GM12878 (cell line): ENCODE data around the gene EVA1A. TPM values are rescaled to one million over a fixed set of nuclear protein-coding genes. Genes with fewer than 3 reads are reported as not detected.

Experiments used
- ATAC-seq: fragments of 200-7000 bp; cut with Tn5 transposase; 3 replicates; pipeline ENCODE4 v1.9.1; 2020; ENCODE audit warnings: mild to moderate bottlenecking, moderate library complexity
- BruUV-seq: library from RNA; stranded (reverse); fragments of 400-500 nt; replicated peaks from 2 replicates; lab custom pipeline; 2021; lab: Mats Ljungman, UMichigan
- CTCF ChIA-PET: fragments of 300-600 bp; sonication (Branson Sonifier 250); formaldehyde crosslinking; extraction: SDS; loops from one replicate; lab custom pipeline; 2021; ENCODE audit warnings: inconsistent platforms; lab: Yijun Ruan, JAX
- POLR2A ChIA-PET: fragments of 350-600 bp; formaldehyde crosslinking; extraction: SDS; loops from one replicate; lab custom pipeline; 2021; ENCODE audit warnings: inconsistent platforms; lab: Charles Lee
- RAD21 ChIA-PET: fragments of 300-600 bp; sonication (Branson Sonifier 250); formaldehyde crosslinking; loops from one replicate; lab custom pipeline; 2023; ENCODE audit warnings: antibody characterized with exemption; ENCODE audit not compliant: unreplicated experiment; lab: Charles Lee
- SMC1A ChIA-PET: fragments of 300-600 bp; sonication (Branson Sonifier 250); formaldehyde crosslinking; loops from one replicate; lab custom pipeline; 2023; ENCODE audit not compliant: unreplicated experiment, uncharacterized antibody; lab: Charles Lee
- DNase-seq: peaks from one replicate; pipeline ENCODE4 v3.0.0-alpha.2; 2011; ENCODE audit warnings: low read depth, low spot score
- FAIRE-seq: peaks from 3 replicates; lab custom pipeline; 2011; peaks lifted over from hg19 to GRCh38; lab: Jason Lieb, UNC
- H2AFZ ChIP-seq: 2 replicates; pipeline ENCODE4 v1.6.0; 2011; ENCODE audit warnings: low read depth, low read length, control low read depth; ENCODE audit not compliant: control insufficient read depth
- H3K27ac ChIP-seq: 2 replicates; pipeline ENCODE4 v1.5.1; 2011; ENCODE audit warnings: control low read depth; ENCODE audit not compliant: control insufficient read depth, insufficient read depth
- H3K27me3 ChIP-seq, 2 experiments: replicated peaks in 1 of 2; 2 replicates each; pipeline versions ENCODE4 v1.6.0 to v1.6.1; 2011; ENCODE audit warnings: low read length in 1 of 2; ENCODE audit not compliant: control insufficient read depth in 2 of 2, insufficient read depth in 2 of 2
- H3K36me3 ChIP-seq, 2 experiments: 2 replicates each; pipeline ENCODE4 v1.5.1; 2011; ENCODE audit warnings: low read length in 1 of 2; ENCODE audit not compliant: control insufficient read depth in 2 of 2, insufficient read depth in 2 of 2
- H3K4me1 ChIP-seq: 2 replicates; pipeline ENCODE4 v1.6.1; 2011; ENCODE audit warnings: mild to moderate bottlenecking, low read length, moderate library complexity, mixed read lengths; ENCODE audit not compliant: control insufficient read depth, insufficient read depth
- H3K4me2 ChIP-seq: 2 replicates; pipeline ENCODE4 v1.6.0; 2011; ENCODE audit warnings: control low read depth; ENCODE audit not compliant: control insufficient read depth, insufficient read depth
- H3K4me3 ChIP-seq: fragments of 200-600 bp; sonication (generic); 2 replicates; pipeline ENCODE4 v1.5.1; 2016
- H3K79me2 ChIP-seq: 2 replicates; pipeline ENCODE4 v1.6.0; 2011; ENCODE audit warnings: low read length; ENCODE audit not compliant: control insufficient read depth, insufficient read depth
- H3K9ac ChIP-seq: 2 replicates; pipeline ENCODE4 v1.8.0; 2011; ENCODE audit warnings: low read length, control low read depth, mixed read lengths; ENCODE audit not compliant: control insufficient read depth, insufficient read depth
- H3K9me3 ChIP-seq: replicated peaks from 3 replicates; pipeline ENCODE4 v1.5.1; 2011; ENCODE audit warnings: mild to moderate bottlenecking, low read length; ENCODE audit not compliant: control insufficient read depth, insufficient read depth
- H4K20me1 ChIP-seq: 2 replicates; pipeline ENCODE4 v1.6.0; 2011; ENCODE audit not compliant: control insufficient read depth, insufficient read depth
- CBX3 ChIP-seq: fragments of 200-600 bp; sonication (generic); IDR thresholded peaks from 2 replicates; pipeline ENCODE4 v1.6.1; 2016; ENCODE audit warnings: low read depth, borderline replicate concordance
- EP300 ChIP-seq, 2 experiments: fragments of 150-350 bp in 1 of 2; IDR thresholded peaks; 2 replicates each; pipeline ENCODE4 v1.6.1; 2011 to 2012; ENCODE audit warnings: low read depth in 2 of 2, low read length in 2 of 2, borderline replicate concordance in 1 of 2, improper control_type of control experiment in 1 of 2, inconsistent platforms in 1 of 2; ENCODE audit not compliant: control insufficient read depth in 1 of 2
- FOXM1 ChIP-seq: IDR thresholded peaks from 2 replicates; pipeline ENCODE4 v1.6.1; 2012; ENCODE audit warnings: low read depth, mild to moderate bottlenecking, inconsistent platforms, low read length, moderate library complexity
- HCFC1 ChIP-seq: fragments of 150-350 bp; IDR thresholded peaks from 2 replicates; pipeline ENCODE4 v1.6.1; 2014; ENCODE audit warnings: low read length
- IKZF1 ChIP-seq: fragments of 450-650 bp; conservative IDR thresholded peaks from 2 replicates; pipeline ENCODE4 v1.6.1; 2017; ENCODE audit warnings: antibody characterized with exemption, mild to moderate bottlenecking
- KLF5 ChIP-seq: fragments of 450-650 bp; IDR thresholded peaks from 2 replicates; pipeline ENCODE4 v1.6.1; 2014; ENCODE audit warnings: mild to moderate bottlenecking; ENCODE audit not compliant: partially characterized antibody
- NBN ChIP-seq: fragments of 450-650 bp; IDR thresholded peaks from 2 replicates; pipeline ENCODE4 v1.6.1; 2016
- RAD21 ChIP-seq: IDR thresholded peaks from 2 replicates; pipeline ENCODE4 v1.6.1; 2011; ENCODE audit warnings: mild to moderate bottlenecking, low read depth, low read length, moderate library complexity; ENCODE audit not compliant: insufficient read depth
- RCOR1 ChIP-seq: conservative IDR thresholded peaks from 2 replicates; pipeline ENCODE4 v1.6.1; 2012; ENCODE audit warnings: low read depth, low read length, improper control_type of control experiment
- SPI1 ChIP-seq: IDR thresholded peaks from 2 replicates; pipeline ENCODE4 v1.6.1; 2011; ENCODE audit warnings: low read depth, mild to moderate bottlenecking, low read length, moderate library complexity, borderline replicate concordance; ENCODE audit not compliant: insufficient read depth
- STAT1 ChIP-seq: fragments of 450-650 bp; conservative IDR thresholded peaks from 2 replicates; pipeline ENCODE4 v1.6.1; 2014; ENCODE audit warnings: antibody characterized with exemption, mild to moderate bottlenecking
- STAT3 ChIP-seq: IDR thresholded peaks from 2 replicates; pipeline ENCODE4 v1.6.1; 2011; ENCODE audit warnings: low read depth, low read length, improper control_type of control experiment
- ZSCAN29 ChIP-seq: fragments of 450-650 bp; IDR thresholded peaks from 2 replicates; pipeline ENCODE4 v1.6.1; 2017; ENCODE audit warnings: mild to moderate bottlenecking, moderate library complexity
- WGBS: methylation state at CpG from one replicate; pipeline ENCODE4 v1.1.6; 2016; ENCODE audit warnings: low lambda C conversion rate; ENCODE audit not compliant: insufficient replicate concordance, insufficient coverage; ENCODE audit errors: missing lambda C conversion rate; 5-methylcytosine and 5-hydroxymethylcytosine counted together
- in situ Hi-C: fragments of 300-500 bp; cut with MboI; formaldehyde crosslinking; loops from 9 replicates; pipeline ENCODE4 v1.14.3; 2018; ENCODE audit warnings: mixed read lengths
- intact Hi-C: fragments of 100-400 bp; cut with micrococcal nuclease; formaldehyde crosslinking; loops from one replicate; pipeline ENCODE4 v1.14.2; 2022; ENCODE audit not compliant: unreplicated experiment
- polyA plus RNA-seq, 11 experiments: library from polyadenylated mRNA; depleted of rRNA in 4 of 11; unstranded in 6 of 11; stranded (reverse) in 5 of 11; fragments of >200 nt; fragmentation: Nextera tagmentation in 4 of 11; fragmentation: Illumina TruSeq in 1 of 11; extraction: Ambion mirVana in 4 of 11; extraction: Trizol in 1 of 11; gene quantifications; 1 replicate in 1 of 11; 2 replicates in 10 of 11; pipeline versions ENCODE4 v1.2.1 to v1.2.3, GENCODE V29; 2011 to 2016; ENCODE audit warnings: inconsistent platforms in 2 of 11, missing spikeins in 2 of 11, low read depth in 1 of 11
- total RNA-seq, 4 experiments: library from RNA; depleted of rRNA in 3 of 4; stranded (reverse); fragments of >200 nt in 3 of 4; fragmentation: Illumina TruSeq in 1 of 4; extraction: Trizol in 1 of 4; gene quantifications; 2 replicates each; pipeline versions ENCODE4 v1.2.1 to v1.2.3, GENCODE V29; 2013 to 2021
- TF ChIP-seq, protein P1 (sequence below): IDR thresholded peaks from 2 replicates; pipeline ENCODE4 v1.6.1; 2011; ENCODE audit warnings: mild to moderate bottlenecking, low read depth, low read length, moderate library complexity; ENCODE audit not compliant: insufficient replicate concordance
- TF ChIP-seq, protein P2 (sequence below): fragments of 450-650 bp; formaldehyde crosslinking; IDR thresholded peaks from 2 replicates; pipeline ENCODE4 v1.4.0; 2022; ENCODE audit warnings: mild to moderate bottlenecking, moderate library complexity
- TF ChIP-seq, protein P3 (sequence below): IDR thresholded peaks from 2 replicates; pipeline ENCODE4 v1.6.1; 2011; ENCODE audit warnings: low read depth, mild to moderate bottlenecking, low read length, moderate library complexity, borderline replicate concordance; ENCODE audit errors: extremely low read depth

EVA1A gene
- total and polyA plus RNA-seq, 10 of the 15 experiments (the other 5 are each of a cell fraction or from before 2014, with no cell fraction given) = 0.13 to 1.0 (median 0.34) TPM; not detected in 5

DNA sequence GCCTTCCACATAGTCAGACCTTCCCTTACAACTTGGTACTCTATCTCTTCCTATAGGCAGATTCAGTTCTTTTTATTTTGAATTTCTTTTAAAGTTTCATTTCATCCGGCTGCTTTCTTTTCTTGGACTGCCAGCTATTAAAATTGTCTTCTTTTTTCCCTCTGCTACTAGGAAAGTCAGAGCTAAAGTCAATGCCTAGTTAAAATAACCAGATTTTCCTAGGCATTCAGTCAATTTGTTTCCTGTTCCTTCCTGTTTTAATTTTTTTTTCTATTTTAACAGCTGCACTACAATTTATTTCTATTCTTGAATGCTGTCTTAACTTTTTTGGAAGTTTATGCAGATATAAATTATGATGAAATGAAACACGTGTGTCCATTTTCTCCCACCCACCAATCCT, 84.8 kb downstream of the EVA1A start:
- ChIA-PET POLR2A (no interaction called here), CTCF (interaction anchor here (0.8 to 6.4 kb wide), 4 partner anchors 9 to 416 kb away, joined by 3 to 35 read pairs (median 4); no protein-coding TSS in a partner anchor), SMC1A (interaction anchor here (0.7 to 1.4 kb wide), 2 partner anchors 8 to 10 kb away, joined by 3 to 4 read pairs; no protein-coding TSS in a partner anchor)
- H3K4me1 ChIP-seq = no peaks in the 10 kb centered on the region
- no peaks in the 10 kb centered on the region for H3K79me2 ChIP-seq
- no peak overlapping the region for H3K4me2 ChIP-seq
- no peaks in the 10 kb centered on the region for H3K27me3 ChIP-seq
- ATAC-seq (no peak), DNase-seq (no peak)
- H3K9me3 ChIP-seq = peaks cover 2% of the 10 kb centered on the region; the same call in 1 of the 3 replicates
- in situ Hi-C loops (no loop called here), intact Hi-C loops (no loop called here)
- no peaks in the 10 kb centered on the region for H4K20me1 ChIP-seq
- 20% methylated on average over 2 of the region's 2 CpGs for WGBS
- H3K9ac ChIP-seq = no peak overlapping the region
- TF ChIP-seq, protein P1, sequence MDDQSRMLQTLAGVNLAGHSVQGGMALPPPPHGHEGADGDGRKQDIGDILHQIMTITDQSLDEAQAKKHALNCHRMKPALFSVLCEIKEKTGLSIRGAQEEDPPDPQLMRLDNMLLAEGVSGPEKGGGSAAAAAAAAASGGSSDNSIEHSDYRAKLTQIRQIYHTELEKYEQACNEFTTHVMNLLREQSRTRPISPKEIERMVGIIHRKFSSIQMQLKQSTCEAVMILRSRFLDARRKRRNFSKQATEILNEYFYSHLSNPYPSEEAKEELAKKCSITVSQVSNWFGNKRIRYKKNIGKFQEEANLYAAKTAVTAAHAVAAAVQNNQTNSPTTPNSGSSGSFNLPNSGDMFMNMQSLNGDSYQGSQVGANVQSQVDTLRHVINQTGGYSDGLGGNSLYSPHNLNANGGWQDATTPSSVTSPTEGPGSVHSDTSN = no peak
- TF ChIP-seq EP300 (IDR thresholded peaks at IDR 0.05; ENCODE audit: borderline replicate concordance in 1 of 2, control insufficient read depth in 1 of 2, low read depth in 2 of 2, low read length in 2 of 2) (no peak), HCFC1 (no peak), ZSCAN29 (no peak), STAT1 (no peak), KLF5 (no peak), FOXM1 (no peak), SPI1 (no peak), NBN (no peak), RAD21 (no peak), CBX3 (no peak), IKZF1 (no peak), RCOR1 (no peak), STAT3 (no peak)
- TF ChIP-seq, protein P2, sequence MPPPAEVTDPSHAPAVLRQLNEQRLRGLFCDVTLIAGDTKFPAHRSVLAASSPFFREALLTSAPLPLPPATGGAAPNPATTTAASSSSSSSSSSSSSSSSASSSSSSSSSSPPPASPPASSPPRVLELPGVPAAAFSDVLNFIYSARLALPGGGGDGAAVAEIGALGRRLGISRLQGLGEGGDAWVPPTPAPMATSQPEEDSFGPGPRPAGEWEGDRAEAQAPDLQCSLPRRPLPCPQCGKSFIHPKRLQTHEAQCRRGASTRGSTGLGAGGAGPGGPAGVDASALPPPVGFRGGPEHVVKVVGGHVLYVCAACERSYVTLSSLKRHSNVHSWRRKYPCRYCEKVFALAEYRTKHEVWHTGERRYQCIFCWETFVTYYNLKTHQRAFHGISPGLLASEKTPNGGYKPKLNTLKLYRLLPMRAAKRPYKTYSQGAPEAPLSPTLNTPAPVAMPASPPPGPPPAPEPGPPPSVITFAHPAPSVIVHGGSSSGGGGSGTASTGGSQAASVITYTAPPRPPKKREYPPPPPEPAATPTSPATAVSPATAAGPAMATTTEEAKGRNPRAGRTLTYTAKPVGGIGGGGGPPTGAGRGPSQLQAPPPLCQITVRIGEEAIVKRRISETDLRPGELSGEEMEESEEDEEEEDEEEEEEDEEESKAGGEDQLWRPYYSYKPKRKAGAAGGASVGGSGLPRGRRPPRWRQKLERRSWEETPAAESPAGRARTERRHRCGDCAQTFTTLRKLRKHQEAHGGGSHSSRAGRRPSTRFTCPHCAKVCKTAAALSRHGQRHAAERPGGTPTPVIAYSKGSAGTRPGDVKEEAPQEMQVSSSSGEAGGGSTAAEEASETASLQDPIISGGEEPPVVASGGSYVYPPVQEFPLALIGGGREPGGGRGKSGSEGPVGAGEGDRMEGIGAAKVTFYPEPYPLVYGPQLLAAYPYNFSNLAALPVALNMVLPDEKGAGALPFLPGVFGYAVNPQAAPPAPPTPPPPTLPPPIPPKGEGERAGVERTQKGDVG = no peak
- TF ChIP-seq, protein P3, sequence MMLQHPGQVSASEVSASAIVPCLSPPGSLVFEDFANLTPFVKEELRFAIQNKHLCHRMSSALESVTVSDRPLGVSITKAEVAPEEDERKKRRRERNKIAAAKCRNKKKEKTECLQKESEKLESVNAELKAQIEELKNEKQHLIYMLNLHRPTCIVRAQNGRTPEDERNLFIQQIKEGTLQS = no peak
- TF ChIP-seq, all 136 proteins: peak for 0
- Histone ChIP-seq H2AFZ (no peak overlapping the region), H3K4me3 (no peak overlapping the region), H3K36me3 (no peaks in the 10 kb centered on the region), H3K27ac (no peak overlapping the region)
- RAD21 ChIA-PET = interaction anchor here (2.4 kb wide), 1 partner anchor 43 kb away, joined by 5 read pairs; no protein-coding TSS in a partner anchor
- no TSS peak for BruUV-seq
- FAIRE-seq = no peak
